CD8-positive, alpha-beta memory T cell (primary cell): Measurements from ENCODE around the gene GALNT14. TPM values are rescaled to one million over a fixed set of nuclear protein-coding genes. Genes with fewer than 3 reads are reported as not detected.

Experiments used
- CTCF ChIA-PET: fragments of 350-600 bp; sonication (Branson Sonifier 250); formaldehyde crosslinking; loops from one replicate; lab custom pipeline; 2021; ENCODE audit warnings: antibody characterized with exemption; lab: Charles Lee
- POLR2A ChIA-PET: fragments of 350-600 bp; sonication (Branson Sonifier 250); formaldehyde crosslinking; loops from one replicate; lab custom pipeline; 2021; ENCODE audit warnings: antibody characterized with exemption; lab: Charles Lee
- DNase-seq, 5 donors: peaks; one replicate each; pipeline versions ENCODE4 v3.0.0 to v3.0.0-alpha.2; 2020 to 2022; ENCODE audit warnings: mixed read lengths in 1 of 5
- H3K27ac ChIP-seq: one replicate; pipeline ENCODE4 v1.7.0; 2013; ENCODE audit warnings: low read depth, mild to moderate bottlenecking, low read length, moderate library complexity
- H3K27me3 ChIP-seq: 2 replicates; pipeline ENCODE4 v1.7.0; 2013; ENCODE audit warnings: low read length, mild to moderate bottlenecking; ENCODE audit not compliant: insufficient read depth, poor library complexity, severe bottlenecking
- H3K36me3 ChIP-seq: 2 replicates; pipeline ENCODE4 v1.7.0; 2013; ENCODE audit warnings: mild to moderate bottlenecking, low read length, moderate library complexity; ENCODE audit not compliant: insufficient read depth
- H3K4me1 ChIP-seq: 2 replicates; pipeline ENCODE4 v1.7.0; 2013; ENCODE audit warnings: mild to moderate bottlenecking, low read length, moderate library complexity; ENCODE audit not compliant: insufficient read depth
- H3K4me3 ChIP-seq: 2 replicates; pipeline ENCODE4 v1.7.0; 2013; ENCODE audit warnings: mild to moderate bottlenecking, low read length
- H3K9me3 ChIP-seq: 2 replicates; pipeline ENCODE4 v1.7.0; 2013; ENCODE audit warnings: mild to moderate bottlenecking, low read length
- H3K27ac Mint-ChIP-seq, 8 donors: one replicate each; pipeline ENCODE4 v1.8.0; 2020 to 2021; ENCODE audit warnings: mixed read lengths in 8 of 8, mild to moderate bottlenecking in 6 of 8, inconsistent platforms in 3 of 8, moderate library complexity in 3 of 8
- H3K27me3 Mint-ChIP-seq, 2 donors: one replicate each; pipeline ENCODE4 v1.8.0; 2020 to 2021; ENCODE audit warnings: mixed read lengths in 2 of 2, mild to moderate bottlenecking in 1 of 2, moderate library complexity in 1 of 2
- H3K36me3 Mint-ChIP-seq, 3 donors: one replicate each; pipeline ENCODE4 v1.8.0; 2020 to 2021; ENCODE audit warnings: mixed read lengths in 3 of 3, inconsistent platforms in 1 of 3, mild to moderate bottlenecking in 1 of 3
- H3K4me1 Mint-ChIP-seq, 3 donors: one replicate each; pipeline ENCODE4 v1.8.0; 2020 to 2021; ENCODE audit warnings: mixed read lengths in 3 of 3, inconsistent platforms in 1 of 3, mild to moderate bottlenecking in 1 of 3
- H3K4me3 Mint-ChIP-seq, 7 donors: one replicate each; pipeline ENCODE4 v1.8.0; 2020 to 2021; ENCODE audit warnings: mixed read lengths in 7 of 7, mild to moderate bottlenecking in 6 of 7, moderate library complexity in 4 of 7, inconsistent platforms in 2 of 7
- H3K9me3 Mint-ChIP-seq, 5 donors: one replicate each; pipeline ENCODE4 v1.8.0; 2020 to 2022; ENCODE audit warnings: mixed read lengths in 5 of 5, mild to moderate bottlenecking in 3 of 5, moderate library complexity in 2 of 5, inconsistent platforms in 1 of 5
- polyA plus RNA-seq: library from polyadenylated mRNA; unstranded; fragments of 300-500 nt; fragmentation: Illumina TruSeq; gene quantifications from one replicate; pipeline ENCODE4 v1.2.3, GENCODE V29; 2021
- total RNA-seq, 2 experiments: library from RNA; stranded (reverse); gene quantifications; one replicate each; pipeline ENCODE4 v1.2.3, GENCODE V29; 2021

GALNT14 gene
- total and polyA plus RNA-seq, 3 experiments from 2014 or later, result 0.62 to 0.74 TPM; not detected in 1

DNA sequence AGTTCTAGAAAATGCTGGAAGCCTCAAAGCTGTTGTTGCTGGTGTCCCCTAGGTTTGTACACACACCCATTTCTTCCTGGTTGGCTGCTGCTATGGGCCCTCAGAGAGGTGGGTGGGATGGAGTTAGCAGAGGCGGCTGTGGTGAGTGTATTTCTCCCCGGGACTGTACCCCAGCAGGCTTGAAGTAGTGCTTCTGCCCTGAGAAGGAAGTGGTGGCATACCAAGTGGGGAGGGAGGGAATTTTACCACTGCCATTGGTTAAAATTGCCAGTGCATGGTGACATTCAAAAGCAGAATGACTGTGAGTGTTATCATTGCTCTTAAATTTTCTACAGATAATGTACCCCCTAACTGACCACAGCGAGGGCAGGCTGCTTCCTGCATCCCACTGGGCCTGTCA is 205.4 kb downstream of the GALNT14 start:
- Histone ChIP-seq H3K9me3 (no peaks in the 10 kb centered on the region), H3K27ac (no peak overlapping the region), H3K27me3 (no peaks in the 10 kb centered on the region), H3K4me3 (no peak overlapping the region), H3K4me1 (no peaks in the 10 kb centered on the region), H3K36me3 (no peaks in the 10 kb centered on the region)
- no peak for DNase-seq
- CTCF ChIA-PET, result no interaction called here
- Mint-ChIP-seq H3K36me3 (no peaks in the 10 kb centered on the region), H3K4me1 (no peaks in the 10 kb centered on the region), H3K9me3 (no peaks in the 10 kb centered on the region), H3K27ac (no peak overlapping the region), H3K4me3 (no peak overlapping the region), H3K27me3 (peaks cover 3 to 4% of the 10 kb centered on the region in 2 donors)
- POLR2A ChIA-PET, result no interaction called here

DNA sequence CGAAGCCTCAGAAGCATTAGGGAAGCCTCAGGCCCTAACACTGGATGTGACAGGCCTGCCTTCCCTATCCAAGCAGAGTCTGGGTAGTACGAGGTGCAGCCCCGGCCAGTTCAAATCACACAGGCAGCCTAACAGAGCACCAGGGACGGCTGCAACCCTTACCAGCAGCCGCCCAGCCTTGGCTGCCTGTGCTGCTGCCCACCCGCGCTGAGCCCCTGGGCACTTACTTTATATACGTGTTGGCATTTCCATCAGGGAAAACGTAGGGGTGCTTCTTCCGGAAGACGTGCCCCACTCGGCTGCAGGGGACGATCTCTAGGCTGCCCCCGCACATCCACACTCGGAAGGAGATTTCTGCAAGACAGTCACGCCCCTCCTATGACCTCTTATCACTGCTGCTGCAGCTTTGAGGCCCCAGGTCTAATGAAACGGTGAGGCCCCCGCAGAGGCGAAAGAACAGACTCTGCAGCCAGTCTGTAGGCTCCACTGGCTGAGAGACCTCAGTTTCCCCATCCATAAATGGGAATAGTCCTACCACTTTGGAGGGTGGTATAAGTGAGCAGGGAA is 206.3 kb downstream of the GALNT14 start:
- Mint-ChIP-seq H3K36me3 (no peaks in the 10 kb centered on the region), H3K27ac (peak overlapping the region in 1 of 8 donors; percentile 48), H3K4me3 (no peak overlapping the region), H3K27me3 (peaks cover 3 to 4% of the 10 kb centered on the region in 2 donors), H3K4me1 (no peaks in the 10 kb centered on the region), H3K9me3 (no peaks in the 10 kb centered on the region)
- DNase-seq, result no peak
- H3K4me3 ChIP-seq, result no peak overlapping the region
- CTCF ChIA-PET, result no interaction called here
- H3K4me1 ChIP-seq, result no peaks in the 10 kb centered on the region
- H3K9me3 ChIP-seq, result no peaks in the 10 kb centered on the region
- POLR2A ChIA-PET, result no interaction called here
- no peaks in the 10 kb centered on the region for H3K27me3 ChIP-seq
- H3K36me3 ChIP-seq, result no peaks in the 10 kb centered on the region
- H3K27ac ChIP-seq, result no peak overlapping the region

DNA sequence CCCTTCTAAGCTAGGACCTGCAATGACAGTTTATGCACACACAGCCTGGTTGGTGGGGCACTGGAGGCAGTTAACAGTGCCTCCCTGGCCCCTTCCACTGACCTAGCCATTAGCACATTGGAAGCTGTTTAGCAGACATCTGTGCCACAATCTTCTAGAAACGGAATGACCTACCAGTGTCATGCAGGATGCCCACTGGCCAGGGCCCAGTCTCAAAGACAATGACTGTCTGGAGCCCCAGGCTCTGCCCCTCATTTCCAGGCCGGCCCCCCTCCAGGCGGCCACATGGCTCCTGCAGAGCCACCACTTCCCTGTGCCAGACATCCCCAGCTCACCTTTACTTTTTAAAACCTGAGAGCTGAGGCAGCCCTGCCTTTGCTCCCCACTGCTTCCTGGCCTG is 207.5 kb downstream of the GALNT14 start:
- CTCF ChIA-PET, result no interaction called here
- H3K27me3 Mint-ChIP-seq, result peaks cover 0 to 4% of the 10 kb centered on the region in 2 donors

DNA sequence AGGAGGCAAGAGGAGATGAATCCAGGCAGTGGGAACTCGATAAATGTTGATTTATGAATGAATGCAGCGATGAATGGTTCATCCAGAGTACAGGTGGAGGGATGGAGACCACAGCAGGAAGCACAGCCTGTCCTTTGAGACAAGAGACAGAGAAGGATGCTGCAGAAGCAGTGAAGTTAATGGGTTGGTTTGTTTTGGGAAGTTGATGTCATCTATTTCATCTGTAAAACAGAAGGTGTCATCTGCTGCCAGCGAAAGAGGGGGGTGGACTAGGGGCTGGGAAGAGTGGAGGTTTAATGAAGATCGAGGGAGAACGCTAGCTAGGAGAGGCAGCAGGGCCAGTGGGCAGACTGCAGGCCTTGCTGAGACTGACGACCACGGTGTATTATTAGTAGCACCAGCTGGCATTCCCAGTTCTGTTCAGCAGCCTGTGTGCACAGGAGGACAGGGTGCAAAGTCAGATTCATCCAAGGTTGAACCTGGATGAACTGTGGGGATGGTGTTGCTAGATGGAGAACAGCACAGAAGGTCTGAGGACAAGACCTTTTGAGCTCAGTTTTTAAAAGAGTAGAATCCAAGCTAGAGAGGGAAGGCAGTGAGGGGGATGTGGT is 210.7 kb downstream of the GALNT14 start:
- H3K27me3 Mint-ChIP-seq, result peaks cover 2 to 4% of the 10 kb centered on the region in 2 donors
- ChIA-PET POLR2A (no interaction called here), CTCF (no interaction called here)
- Histone ChIP-seq H3K36me3 (no peaks in the 10 kb centered on the region), H3K27ac (no peak overlapping the region), H3K9me3 (no peaks in the 10 kb centered on the region), H3K4me3 (no peak overlapping the region), H3K27me3 (no peaks in the 10 kb centered on the region), H3K4me1 (no peaks in the 10 kb centered on the region)
- H3K36me3 Mint-ChIP-seq, result no peaks in the 10 kb centered on the region
- no peaks in the 10 kb centered on the region for H3K9me3 Mint-ChIP-seq
- DNase-seq, result no peak
- no peak overlapping the region for H3K4me3 Mint-ChIP-seq
- H3K27ac Mint-ChIP-seq, result no peak overlapping the region
- no peaks in the 10 kb centered on the region for H3K4me1 Mint-ChIP-seq

More for the DNA sequence above, 207.5 kb downstream of the GALNT14 start:
- POLR2A ChIA-PET, result no interaction called here
- Mint-ChIP-seq H3K36me3 (no peaks in the 10 kb centered on the region), H3K27ac (no peak overlapping the region), H3K4me3 (no peak overlapping the region), H3K9me3 (no peaks in the 10 kb centered on the region), H3K4me1 (no peaks in the 10 kb centered on the region)
- Histone ChIP-seq H3K4me3 (no peak overlapping the region), H3K27me3 (no peaks in the 10 kb centered on the region), H3K9me3 (no peaks in the 10 kb centered on the region), H3K4me1 (no peaks in the 10 kb centered on the region), H3K36me3 (no peaks in the 10 kb centered on the region), H3K27ac (no peak overlapping the region)
- DNase-seq, result no peak

- ChIA-PET CTCF (no interaction called here), POLR2A (no interaction called here)
- Histone ChIP-seq H3K27ac (no peak overlapping the region), H3K4me3 (no peak overlapping the region), H3K4me1 (no peaks in the 10 kb centered on the region), H3K36me3 (no peaks in the 10 kb centered on the region), H3K27me3 (no peaks in the 10 kb centered on the region), H3K9me3 (no peaks in the 10 kb centered on the region)
- no peak for DNase-seq
- Mint-ChIP-seq H3K27ac (no peak overlapping the region), H3K9me3 (no peaks in the 10 kb centered on the region), H3K27me3 (peaks cover 3 to 4% of the 10 kb centered on the region in 2 donors), H3K4me1 (no peaks in the 10 kb centered on the region), H3K36me3 (no peaks in the 10 kb centered on the region), H3K4me3 (no peak overlapping the region)
Measured at GRCh38 chr2:30926606-30927005, 211.6 kb downstream of the GALNT14 start.

- no peak overlapping the region for H3K4me3 ChIP-seq
- no peaks in the 10 kb centered on the region for H3K27me3 ChIP-seq
- no peak overlapping the region for H3K27ac ChIP-seq
- no peak overlapping the region for H3K27ac Mint-ChIP-seq
- H3K4me1 ChIP-seq, result no peaks in the 10 kb centered on the region
- H3K27me3 Mint-ChIP-seq, result peaks cover 0 to 3% of the 10 kb centered on the region in 2 donors
- no peaks in the 10 kb centered on the region for H3K36me3 ChIP-seq
- H3K9me3 ChIP-seq, result no peaks in the 10 kb centered on the region
- H3K4me1 Mint-ChIP-seq, result no peaks in the 10 kb centered on the region
- H3K36me3 Mint-ChIP-seq, result no peaks in the 10 kb centered on the region
- POLR2A ChIA-PET, result no interaction called here
- H3K9me3 Mint-ChIP-seq, result no peaks in the 10 kb centered on the region
- H3K4me3 Mint-ChIP-seq, result no peak overlapping the region
- no peak for DNase-seq
- CTCF ChIA-PET, result no interaction called here
Measured at GRCh38 chr2:30923623-30924022, 214.6 kb downstream of the GALNT14 start.

- Histone ChIP-seq H3K4me3 (no peak overlapping the region), H3K36me3 (no peaks in the 10 kb centered on the region), H3K27me3 (no peaks in the 10 kb centered on the region), H3K27ac (no peak overlapping the region), H3K9me3 (no peaks in the 10 kb centered on the region), H3K4me1 (no peaks in the 10 kb centered on the region)
- CTCF ChIA-PET, result no interaction called here
- H3K27me3 Mint-ChIP-seq, result peaks cover 0 to 5% of the 10 kb centered on the region in 2 donors
- DNase-seq, result no peak
- POLR2A ChIA-PET, result no interaction called here
- peak overlapping the region in 1 of 8 donors; percentile 8 for H3K27ac Mint-ChIP-seq
- no peaks in the 10 kb centered on the region for H3K4me1 Mint-ChIP-seq
- H3K36me3 Mint-ChIP-seq, result no peaks in the 10 kb centered on the region
- H3K9me3 Mint-ChIP-seq, result no peaks in the 10 kb centered on the region
- no peak overlapping the region for H3K4me3 Mint-ChIP-seq
Measured at GRCh38 chr2:30920511-30920910, 217.7 kb downstream of the GALNT14 start.

- Mint-ChIP-seq H3K9me3 (no peaks in the 10 kb centered on the region), H3K36me3 (no peaks in the 10 kb centered on the region), H3K27ac (no peak overlapping the region), H3K4me3 (no peak overlapping the region), H3K4me1 (no peaks in the 10 kb centered on the region), H3K27me3 (peaks cover 3 to 6% of the 10 kb centered on the region in 2 donors)
- no peak for DNase-seq
- Histone ChIP-seq H3K9me3 (no peaks in the 10 kb centered on the region), H3K27me3 (no peaks in the 10 kb centered on the region), H3K36me3 (no peaks in the 10 kb centered on the region), H3K4me1 (no peaks in the 10 kb centered on the region), H3K27ac (no peak overlapping the region), H3K4me3 (no peak overlapping the region)
- POLR2A ChIA-PET, result no interaction called here
- CTCF ChIA-PET, result no interaction called here
Measured at GRCh38 chr2:30915486-30915885, 222.8 kb downstream of the GALNT14 start.
